ENCODE measurements around the gene MRPS9. TPM values are rescaled to one million over a fixed set of nuclear protein-coding genes. Genes with fewer than 3 reads are reported as not detected.

The MRPS9 gene
- total RNA-seq, 1 experiment from 2014 or later, result 49.7 TPM

DNA sequence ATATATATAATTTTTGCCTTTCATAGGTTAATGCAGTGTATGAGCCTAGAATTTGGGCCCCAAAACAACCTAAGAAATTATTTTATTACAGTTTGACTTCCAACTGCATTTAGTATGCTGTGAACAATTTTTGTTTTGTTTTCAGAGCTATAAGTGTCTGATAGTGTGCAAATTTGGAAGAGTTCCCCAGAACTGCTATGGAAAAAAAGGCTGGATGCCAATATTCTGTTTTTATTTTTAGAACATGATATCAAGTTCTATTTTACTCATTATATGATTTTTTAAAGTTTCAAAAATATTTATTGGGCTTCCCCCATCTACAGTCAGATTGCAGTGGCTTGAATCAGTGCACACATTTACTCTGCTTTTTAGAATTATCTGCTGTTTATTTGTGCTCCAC, 42.6 kb downstream of the MRPS9 start:
- Histone ChIP-seq H3K36me3 (ENCODE audit: control insufficient read depth in 1 of 2, insufficient read depth in 2 of 2, low read length in 2 of 2) (no peaks in the 10 kb centered on the region; a peak in 1 of 4 replicates), H3K27me3 (ENCODE audit: insufficient read depth, low read length) (no peaks in the 10 kb centered on the region), H3K9me2 (ENCODE audit: insufficient read depth) (no peaks in the 10 kb centered on the region), H3K79me2 (ENCODE audit: insufficient read depth, low read length) (no peaks in the 10 kb centered on the region), H3K9ac (ENCODE audit: low read length) (no peak overlapping the region), H3K4me3 (replicated peaks in 1 of 2; ENCODE audit: low read depth in 1 of 2, low read length in 2 of 2) (no peak overlapping the region), H4K20me1 (ENCODE audit: insufficient read depth) (no peaks in the 10 kb centered on the region), H3K4me1 (ENCODE audit: control insufficient read depth in 1 of 2, insufficient read depth in 2 of 2, low read length in 2 of 2) (no peaks in the 10 kb centered on the region), H3K27ac (ENCODE audit: low read depth, low read length) (no peak overlapping the region), H3K4me2 (ENCODE audit: low read length) (no peak overlapping the region), H3K9me3 (ENCODE audit: control insufficient read depth in 1 of 2, insufficient read depth in 1 of 2, low read depth in 1 of 2, low read length in 2 of 2) (no peaks in the 10 kb centered on the region), H2AFZ (ENCODE audit: low read depth, low read length, poor library complexity, severe bottlenecking) (no peak overlapping the region)
- no peak for ATAC-seq
- TF ChIP-seq, protein P1, sequence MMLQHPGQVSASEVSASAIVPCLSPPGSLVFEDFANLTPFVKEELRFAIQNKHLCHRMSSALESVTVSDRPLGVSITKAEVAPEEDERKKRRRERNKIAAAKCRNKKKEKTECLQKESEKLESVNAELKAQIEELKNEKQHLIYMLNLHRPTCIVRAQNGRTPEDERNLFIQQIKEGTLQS (IDR thresholded peaks at IDR 0.05), result no peak
- TF ChIP-seq, protein P2, sequence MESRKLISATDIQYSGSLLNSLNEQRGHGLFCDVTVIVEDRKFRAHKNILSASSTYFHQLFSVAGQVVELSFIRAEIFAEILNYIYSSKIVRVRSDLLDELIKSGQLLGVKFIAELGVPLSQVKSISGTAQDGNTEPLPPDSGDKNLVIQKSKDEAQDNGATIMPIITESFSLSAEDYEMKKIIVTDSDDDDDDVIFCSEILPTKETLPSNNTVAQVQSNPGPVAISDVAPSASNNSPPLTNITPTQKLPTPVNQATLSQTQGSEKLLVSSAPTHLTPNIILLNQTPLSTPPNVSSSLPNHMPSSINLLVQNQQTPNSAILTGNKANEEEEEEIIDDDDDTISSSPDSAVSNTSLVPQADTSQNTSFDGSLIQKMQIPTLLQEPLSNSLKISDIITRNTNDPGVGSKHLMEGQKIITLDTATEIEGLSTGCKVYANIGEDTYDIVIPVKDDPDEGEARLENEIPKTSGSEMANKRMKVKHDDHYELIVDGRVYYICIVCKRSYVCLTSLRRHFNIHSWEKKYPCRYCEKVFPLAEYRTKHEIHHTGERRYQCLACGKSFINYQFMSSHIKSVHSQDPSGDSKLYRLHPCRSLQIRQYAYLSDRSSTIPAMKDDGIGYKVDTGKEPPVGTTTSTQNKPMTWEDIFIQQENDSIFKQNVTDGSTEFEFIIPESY (IDR thresholded peaks at IDR 0.05; ENCODE audit: extremely low read depth, insufficient replicate concordance, low read length), result no peak
- TF ChIP-seq ZNF274 (IDR thresholded peaks at IDR 0.05; ENCODE audit: low read depth, low read length) (no peak), ELF1 (IDR thresholded peaks at IDR 0.05; ENCODE audit: borderline replicate concordance, low read depth) (no peak), EZH2phosphoT487 (IDR thresholded peaks at IDR 0.05; ENCODE audit: borderline replicate concordance) (no peak), EGR1 (IDR thresholded peaks at IDR 0.05; ENCODE audit: low read depth) (no peak), ZFX (IDR thresholded peaks at IDR 0.05) (no peak), FOSL1 (IDR thresholded peaks at IDR 0.05; ENCODE audit: low read depth) (no peak), POLR2AphosphoS5 (IDR thresholded peaks at IDR 0.05; ENCODE audit: low read depth, low read length) (no peak), CBX3 (IDR thresholded peaks at IDR 0.05; ENCODE audit: low read depth) (no peak), SIN3A (IDR thresholded peaks at IDR 0.05; ENCODE audit: low read depth) (no peak), CEBPB (IDR thresholded peaks at IDR 0.05; ENCODE audit: low read depth) (no peak), JUND (IDR thresholded peaks at IDR 0.05) (no peak), RAD21 (IDR thresholded peaks at IDR 0.05; ENCODE audit: low read depth) (no peak), TCF7L2 (IDR thresholded peaks at IDR 0.05; ENCODE audit: borderline replicate concordance, extremely low read depth, insufficient read depth, insufficient read length) (no peak), SRF (IDR thresholded peaks at IDR 0.05; ENCODE audit: low read depth) (no peak), POLR2A (IDR thresholded peaks at IDR 0.05; ENCODE audit: borderline replicate concordance, extremely low read depth, insufficient read depth, insufficient read length) (no peak)
- TF ChIP-seq, protein P3, sequence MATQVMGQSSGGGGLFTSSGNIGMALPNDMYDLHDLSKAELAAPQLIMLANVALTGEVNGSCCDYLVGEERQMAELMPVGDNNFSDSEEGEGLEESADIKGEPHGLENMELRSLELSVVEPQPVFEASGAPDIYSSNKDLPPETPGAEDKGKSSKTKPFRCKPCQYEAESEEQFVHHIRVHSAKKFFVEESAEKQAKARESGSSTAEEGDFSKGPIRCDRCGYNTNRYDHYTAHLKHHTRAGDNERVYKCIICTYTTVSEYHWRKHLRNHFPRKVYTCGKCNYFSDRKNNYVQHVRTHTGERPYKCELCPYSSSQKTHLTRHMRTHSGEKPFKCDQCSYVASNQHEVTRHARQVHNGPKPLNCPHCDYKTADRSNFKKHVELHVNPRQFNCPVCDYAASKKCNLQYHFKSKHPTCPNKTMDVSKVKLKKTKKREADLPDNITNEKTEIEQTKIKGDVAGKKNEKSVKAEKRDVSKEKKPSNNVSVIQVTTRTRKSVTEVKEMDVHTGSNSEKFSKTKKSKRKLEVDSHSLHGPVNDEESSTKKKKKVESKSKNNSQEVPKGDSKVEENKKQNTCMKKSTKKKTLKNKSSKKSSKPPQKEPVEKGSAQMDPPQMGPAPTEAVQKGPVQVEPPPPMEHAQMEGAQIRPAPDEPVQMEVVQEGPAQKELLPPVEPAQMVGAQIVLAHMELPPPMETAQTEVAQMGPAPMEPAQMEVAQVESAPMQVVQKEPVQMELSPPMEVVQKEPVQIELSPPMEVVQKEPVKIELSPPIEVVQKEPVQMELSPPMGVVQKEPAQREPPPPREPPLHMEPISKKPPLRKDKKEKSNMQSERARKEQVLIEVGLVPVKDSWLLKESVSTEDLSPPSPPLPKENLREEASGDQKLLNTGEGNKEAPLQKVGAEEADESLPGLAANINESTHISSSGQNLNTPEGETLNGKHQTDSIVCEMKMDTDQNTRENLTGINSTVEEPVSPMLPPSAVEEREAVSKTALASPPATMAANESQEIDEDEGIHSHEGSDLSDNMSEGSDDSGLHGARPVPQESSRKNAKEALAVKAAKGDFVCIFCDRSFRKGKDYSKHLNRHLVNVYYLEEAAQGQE (IDR thresholded peaks at IDR 0.05; ENCODE audit: low read depth), result no peak
- TF ChIP-seq, protein P4, sequence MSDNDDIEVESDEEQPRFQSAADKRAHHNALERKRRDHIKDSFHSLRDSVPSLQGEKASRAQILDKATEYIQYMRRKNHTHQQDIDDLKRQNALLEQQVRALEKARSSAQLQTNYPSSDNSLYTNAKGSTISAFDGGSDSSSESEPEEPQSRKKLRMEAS (IDR thresholded peaks at IDR 0.05), result no peak
- TF ChIP-seq, protein P5, sequence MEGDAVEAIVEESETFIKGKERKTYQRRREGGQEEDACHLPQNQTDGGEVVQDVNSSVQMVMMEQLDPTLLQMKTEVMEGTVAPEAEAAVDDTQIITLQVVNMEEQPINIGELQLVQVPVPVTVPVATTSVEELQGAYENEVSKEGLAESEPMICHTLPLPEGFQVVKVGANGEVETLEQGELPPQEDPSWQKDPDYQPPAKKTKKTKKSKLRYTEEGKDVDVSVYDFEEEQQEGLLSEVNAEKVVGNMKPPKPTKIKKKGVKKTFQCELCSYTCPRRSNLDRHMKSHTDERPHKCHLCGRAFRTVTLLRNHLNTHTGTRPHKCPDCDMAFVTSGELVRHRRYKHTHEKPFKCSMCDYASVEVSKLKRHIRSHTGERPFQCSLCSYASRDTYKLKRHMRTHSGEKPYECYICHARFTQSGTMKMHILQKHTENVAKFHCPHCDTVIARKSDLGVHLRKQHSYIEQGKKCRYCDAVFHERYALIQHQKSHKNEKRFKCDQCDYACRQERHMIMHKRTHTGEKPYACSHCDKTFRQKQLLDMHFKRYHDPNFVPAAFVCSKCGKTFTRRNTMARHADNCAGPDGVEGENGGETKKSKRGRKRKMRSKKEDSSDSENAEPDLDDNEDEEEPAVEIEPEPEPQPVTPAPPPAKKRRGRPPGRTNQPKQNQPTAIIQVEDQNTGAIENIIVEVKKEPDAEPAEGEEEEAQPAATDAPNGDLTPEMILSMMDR (IDR thresholded peaks at IDR 0.05 in 2 of 3, conservative IDR thresholded peaks at IDR 0.05 in 1 of 3; ENCODE audit: borderline replicate concordance in 1 of 3, insufficient read depth in 1 of 3, low read depth in 2 of 3, low read length in 2 of 3), result no peak
- ChIA-PET CTCF (no interaction called here), RAD21 (ENCODE audit: low non-redundant PET in 1 of 2, low total read pairs in 2 of 2, uncharacterized antibody in 2 of 2, unreplicated experiment in 2 of 2) (no interaction called here), POLR2A (no interaction called here)
- intact Hi-C loops (cut with micrococcal nuclease), result no loop called here
- no TSS peak for BruUV-seq (replicated peaks)
- no peak for DNase-seq (ENCODE audit: low read depth, low spot score)
